ENCODE results near the gene MAPKAPK5.
"Not testable (repeated sequence)": the region's sequence is repeated elsewhere in the genome, so short reads cannot be mapped to it uniquely, and the experiment has no call there.

The MAPKAPK5 gene

GRCh38 chr12:111887926-111888745, 46.1 kb downstream of the MAPKAPK5 start:
- DNase-seq: no peak

- no peak for DNase-seq
These were observed 51.3 kb downstream of the MAPKAPK5 start for GRCh38 chr12:111893287-111893686.

GRCh38 chr12:111894556-111894955, 52.5 kb downstream of the MAPKAPK5 start:
- DNase-seq: no peak

GRCh38 chr12:111901182-111901581, 59.2 kb downstream of the MAPKAPK5 start:
- DNase-seq: no peak

GRCh38 chr12:111904446-111904975, 62.5 kb downstream of the MAPKAPK5 start:
- no peak for DNase-seq

- no peak for DNase-seq
These were observed 63.5 kb downstream of the MAPKAPK5 start for GRCh38 chr12:111905502-111905901.

- no peak for DNase-seq
These were observed 65.7 kb downstream of the MAPKAPK5 start for GRCh38 chr12:111907740-111908139.

GRCh38 chr12:111925171-111925570, 83.1 kb downstream of the MAPKAPK5 start:
- no peak for DNase-seq

- no peak for DNase-seq
These were observed 84.6 kb downstream of the MAPKAPK5 start for GRCh38 chr12:111926631-111927030.

GRCh38 chr12:111927346-111927745, 85.3 kb downstream of the MAPKAPK5 start:
- no peak for DNase-seq

GRCh38 chr12:111932241-111932640, 90.2 kb downstream of the MAPKAPK5 start:
- DNase-seq: no peak

- DNase-seq: no peak
These were observed 94.8 kb downstream of the MAPKAPK5 start for GRCh38 chr12:111936869-111937268.

- DNase-seq: no peak
These were observed 95.4 kb downstream of the MAPKAPK5 start for GRCh38 chr12:111937429-111937828.

- no peak for DNase-seq
These were observed 100.5 kb downstream of the MAPKAPK5 start for GRCh38 chr12:111942557-111942956.

GRCh38 chr12:111943929-111944328, 101.9 kb downstream of the MAPKAPK5 start:
- no peak for DNase-seq

GRCh38 chr12:111950961-111951676, 109.1 kb downstream of the MAPKAPK5 start:
- DNase-seq: not testable (repeated sequence)

Data from activated CD4-positive, alpha-beta T cell treated with anti-CD3 and anti-CD28 coated beads, Interleukin-2, amount 50 U/mL, for 1 hour (primary cell).